IPS-15b (cell line): ENCODE results near the gene TMTC4.
"Not testable (repeated sequence)": the region's sequence is repeated elsewhere in the genome, so short reads cannot be mapped to it uniquely, and the experiment has no call there.

ENCODE experiments used
- H3K27me3 ChIP-seq: one replicate; pipeline ENCODE4 v1.6.1; 2013; ENCODE audit warnings: low read length; ENCODE audit not compliant: control insufficient read depth, insufficient read depth
- H3K36me3 ChIP-seq: one replicate; pipeline ENCODE4 v1.6.1; 2013; ENCODE audit warnings: low read length; ENCODE audit not compliant: control insufficient read depth, insufficient read depth
- H3K4me1 ChIP-seq: one replicate; pipeline ENCODE4 v1.6.1; 2013; ENCODE audit warnings: mild to moderate bottlenecking, low read length; ENCODE audit not compliant: control insufficient read depth, insufficient read depth
- H3K4me3 ChIP-seq: one replicate; pipeline ENCODE4 v1.5.1; 2013; ENCODE audit warnings: low read depth, low read length
- H3K9ac ChIP-seq: one replicate; pipeline ENCODE4 v1.6.1; 2013; ENCODE audit warnings: low read depth, mild to moderate bottlenecking, low read length
- H3K9me3 ChIP-seq: one replicate; pipeline ENCODE4 v1.6.1; 2013; ENCODE audit warnings: mild to moderate bottlenecking, low read length; ENCODE audit not compliant: control insufficient read depth, insufficient read depth

TMTC4 gene, protein sequence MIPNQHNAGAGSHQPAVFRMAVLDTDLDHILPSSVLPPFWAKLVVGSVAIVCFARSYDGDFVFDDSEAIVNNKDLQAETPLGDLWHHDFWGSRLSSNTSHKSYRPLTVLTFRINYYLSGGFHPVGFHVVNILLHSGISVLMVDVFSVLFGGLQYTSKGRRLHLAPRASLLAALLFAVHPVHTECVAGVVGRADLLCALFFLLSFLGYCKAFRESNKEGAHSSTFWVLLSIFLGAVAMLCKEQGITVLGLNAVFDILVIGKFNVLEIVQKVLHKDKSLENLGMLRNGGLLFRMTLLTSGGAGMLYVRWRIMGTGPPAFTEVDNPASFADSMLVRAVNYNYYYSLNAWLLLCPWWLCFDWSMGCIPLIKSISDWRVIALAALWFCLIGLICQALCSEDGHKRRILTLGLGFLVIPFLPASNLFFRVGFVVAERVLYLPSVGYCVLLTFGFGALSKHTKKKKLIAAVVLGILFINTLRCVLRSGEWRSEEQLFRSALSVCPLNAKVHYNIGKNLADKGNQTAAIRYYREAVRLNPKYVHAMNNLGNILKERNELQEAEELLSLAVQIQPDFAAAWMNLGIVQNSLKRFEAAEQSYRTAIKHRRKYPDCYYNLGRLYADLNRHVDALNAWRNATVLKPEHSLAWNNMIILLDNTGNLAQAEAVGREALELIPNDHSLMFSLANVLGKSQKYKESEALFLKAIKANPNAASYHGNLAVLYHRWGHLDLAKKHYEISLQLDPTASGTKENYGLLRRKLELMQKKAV

DNA sequence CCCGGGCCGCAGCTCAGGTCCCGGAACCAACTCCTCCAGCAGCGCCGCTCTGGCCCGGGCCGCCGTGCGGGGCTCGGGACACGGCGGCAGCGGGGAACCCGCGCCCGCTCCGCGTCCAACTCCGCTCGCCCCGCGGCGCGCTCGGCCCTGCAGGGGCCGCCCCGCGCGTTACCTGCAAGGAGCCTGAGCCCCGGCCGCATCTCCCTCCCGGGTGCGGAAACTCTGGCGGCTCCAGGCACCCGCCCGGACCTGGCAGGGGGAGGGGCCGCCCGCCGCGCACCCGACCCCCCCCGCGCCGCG lies at the start of gene TMTC4:
Gene TMTC4 (minus strand): TSS at position 224 of the 300 bp plus-strand sequence. CDS start 4,433 bp downstream, outside the sequence.
- peaks cover 16% of the 10 kb centered on the region for H3K27me3 ChIP-seq
- H3K36me3 ChIP-seq, result no peaks in the 10 kb centered on the region
- peak within 1 kb of the TSS; percentile 47 for H3K9ac ChIP-seq
- H3K9me3 ChIP-seq, result no peaks in the 10 kb centered on the region
- H3K4me1 ChIP-seq, result peaks cover 2% of the 10 kb centered on the region
- peak within 1 kb of the TSS; percentile 92 for H3K4me3 ChIP-seq

DNA sequence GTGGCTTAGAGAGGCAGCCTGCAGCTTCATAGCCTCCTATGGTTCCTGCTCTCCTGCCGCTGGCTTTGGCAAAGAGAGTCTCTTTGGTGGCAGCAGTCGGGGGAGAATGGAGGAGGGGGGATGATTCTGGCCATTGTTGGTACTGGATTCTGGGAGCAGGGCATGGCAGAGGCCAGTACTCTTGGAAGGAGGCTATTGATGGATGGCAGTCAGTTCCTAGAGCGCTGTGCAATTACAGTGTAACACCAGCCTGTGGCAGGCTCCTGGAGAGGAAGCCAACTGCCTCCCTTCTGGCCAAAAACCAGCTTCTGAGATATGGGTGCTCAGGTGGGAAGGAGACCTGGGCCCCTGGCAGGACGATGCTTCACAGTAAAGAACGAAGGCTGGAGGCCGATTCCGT lies 47.9 kb upstream of the TMTC4 start:
- no peaks in the 10 kb centered on the region for H3K36me3 ChIP-seq
- no peaks in the 10 kb centered on the region for H3K9me3 ChIP-seq
- no peak overlapping the region for H3K4me3 ChIP-seq
- no peaks in the 10 kb centered on the region for H3K27me3 ChIP-seq
- H3K4me1 ChIP-seq, result no peaks in the 10 kb centered on the region
- H3K9ac ChIP-seq, result no peak overlapping the region

DNA sequence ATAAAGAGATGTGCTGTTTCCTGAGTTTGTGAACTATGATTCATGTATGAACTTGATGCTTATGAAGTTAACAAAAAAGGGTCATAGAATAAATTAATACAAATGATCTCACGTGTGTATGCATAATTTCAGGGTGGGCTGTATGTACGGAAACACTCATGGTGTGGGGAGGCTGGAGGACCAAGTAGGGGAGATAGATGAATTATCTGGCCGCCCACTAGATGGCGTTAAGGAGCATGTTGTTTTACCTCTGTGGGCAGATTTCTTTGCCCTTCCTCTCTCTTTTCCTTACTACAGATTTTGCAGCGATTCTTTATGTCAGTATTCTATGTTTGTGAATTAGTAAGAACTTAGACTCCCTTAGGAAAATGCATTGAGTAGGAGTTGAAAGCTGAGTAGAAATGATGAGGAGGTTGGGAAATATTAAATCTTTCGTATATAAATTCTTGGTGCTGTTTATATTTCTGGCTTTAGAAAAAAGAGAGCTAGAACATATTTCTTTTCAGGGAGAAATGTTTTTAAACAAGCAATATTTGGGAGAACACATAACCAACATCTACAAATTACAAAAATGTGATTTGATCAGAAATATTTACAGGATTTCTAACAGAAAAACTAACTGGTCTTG lies 47.4 kb upstream of the TMTC4 start:
- no peaks in the 10 kb centered on the region for H3K4me1 ChIP-seq

DNA sequence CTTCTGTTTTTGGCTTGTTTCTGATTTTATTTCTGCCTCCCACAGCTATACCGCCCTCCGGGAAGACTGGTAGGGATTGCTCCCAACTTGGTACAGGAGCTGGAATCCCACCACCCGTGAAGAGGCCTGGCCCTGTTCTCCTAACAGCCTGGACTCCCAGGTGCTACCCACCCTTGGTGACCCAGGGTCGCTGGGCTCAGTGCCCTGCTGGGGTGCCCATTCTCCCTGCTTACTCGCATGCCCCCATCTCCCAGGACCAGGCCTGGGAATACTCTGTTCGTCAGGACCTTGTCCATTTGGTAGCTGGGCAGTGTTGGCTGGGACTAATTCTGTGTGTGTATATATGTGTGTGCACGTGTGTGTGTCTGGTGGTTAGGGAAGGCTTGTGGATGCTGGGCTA lies 41.0 kb upstream of the TMTC4 start:
- H3K36me3 ChIP-seq, result no peaks in the 10 kb centered on the region
- no peaks in the 10 kb centered on the region for H3K9me3 ChIP-seq
- H3K9ac ChIP-seq, result no peak overlapping the region
- no peaks in the 10 kb centered on the region for H3K27me3 ChIP-seq
- H3K4me3 ChIP-seq, result no peak overlapping the region
- H3K4me1 ChIP-seq, result no peaks in the 10 kb centered on the region

More for the DNA sequence above, 47.4 kb upstream of the TMTC4 start:
- Histone ChIP-seq H3K36me3 (no peaks in the 10 kb centered on the region), H3K9ac (no peak overlapping the region), H3K9me3 (no peaks in the 10 kb centered on the region), H3K4me3 (no peak overlapping the region), H3K27me3 (no peaks in the 10 kb centered on the region)

DNA sequence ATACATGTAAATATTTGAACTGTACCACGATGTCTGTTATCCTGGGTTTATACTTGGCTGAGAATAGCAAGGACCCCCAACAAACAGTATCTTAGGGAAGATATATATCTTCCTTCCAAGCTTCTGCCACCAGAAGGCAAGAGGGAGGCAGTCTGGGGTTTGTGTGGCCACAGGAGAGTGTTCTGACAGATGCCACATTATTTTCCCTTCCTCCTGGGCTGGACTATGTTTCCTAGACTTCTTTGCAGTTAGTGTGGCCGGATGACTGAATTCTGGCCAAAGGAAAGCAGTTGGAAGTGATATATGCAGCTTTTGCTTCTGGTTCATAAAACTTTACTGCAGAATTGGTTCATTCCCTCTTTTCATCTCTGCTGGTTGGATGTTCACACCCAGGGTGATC lies 39.9 kb upstream of the TMTC4 start:
- Histone ChIP-seq H3K9me3 (no peaks in the 10 kb centered on the region), H3K9ac (no peak overlapping the region), H3K27me3 (no peaks in the 10 kb centered on the region), H3K4me1 (no peaks in the 10 kb centered on the region), H3K36me3 (no peaks in the 10 kb centered on the region), H3K4me3 (no peak overlapping the region)

DNA sequence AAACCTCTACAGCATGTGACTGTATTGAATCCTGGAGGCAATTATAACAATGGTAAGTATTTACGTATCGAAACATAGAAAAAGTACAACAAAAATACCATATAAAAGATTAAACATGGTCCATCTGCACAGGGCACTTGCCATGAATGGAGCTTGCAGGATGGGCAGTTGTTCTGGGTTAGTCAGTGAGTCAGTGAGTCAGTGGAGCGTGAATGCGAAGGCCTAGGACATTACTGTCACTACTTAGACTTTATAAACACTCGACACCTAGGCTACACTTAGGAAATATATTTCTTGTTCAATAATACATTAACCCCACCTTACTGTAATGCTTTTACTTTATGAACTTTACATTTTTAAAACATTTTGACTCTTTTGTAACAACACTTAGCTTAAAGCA lies 35.6 kb upstream of the TMTC4 start:
- H3K9ac ChIP-seq, result no peak overlapping the region
- H3K27me3 ChIP-seq, result no peaks in the 10 kb centered on the region
- no peaks in the 10 kb centered on the region for H3K4me1 ChIP-seq
- no peaks in the 10 kb centered on the region for H3K36me3 ChIP-seq
- no peaks in the 10 kb centered on the region for H3K9me3 ChIP-seq
- no peak overlapping the region for H3K4me3 ChIP-seq

DNA sequence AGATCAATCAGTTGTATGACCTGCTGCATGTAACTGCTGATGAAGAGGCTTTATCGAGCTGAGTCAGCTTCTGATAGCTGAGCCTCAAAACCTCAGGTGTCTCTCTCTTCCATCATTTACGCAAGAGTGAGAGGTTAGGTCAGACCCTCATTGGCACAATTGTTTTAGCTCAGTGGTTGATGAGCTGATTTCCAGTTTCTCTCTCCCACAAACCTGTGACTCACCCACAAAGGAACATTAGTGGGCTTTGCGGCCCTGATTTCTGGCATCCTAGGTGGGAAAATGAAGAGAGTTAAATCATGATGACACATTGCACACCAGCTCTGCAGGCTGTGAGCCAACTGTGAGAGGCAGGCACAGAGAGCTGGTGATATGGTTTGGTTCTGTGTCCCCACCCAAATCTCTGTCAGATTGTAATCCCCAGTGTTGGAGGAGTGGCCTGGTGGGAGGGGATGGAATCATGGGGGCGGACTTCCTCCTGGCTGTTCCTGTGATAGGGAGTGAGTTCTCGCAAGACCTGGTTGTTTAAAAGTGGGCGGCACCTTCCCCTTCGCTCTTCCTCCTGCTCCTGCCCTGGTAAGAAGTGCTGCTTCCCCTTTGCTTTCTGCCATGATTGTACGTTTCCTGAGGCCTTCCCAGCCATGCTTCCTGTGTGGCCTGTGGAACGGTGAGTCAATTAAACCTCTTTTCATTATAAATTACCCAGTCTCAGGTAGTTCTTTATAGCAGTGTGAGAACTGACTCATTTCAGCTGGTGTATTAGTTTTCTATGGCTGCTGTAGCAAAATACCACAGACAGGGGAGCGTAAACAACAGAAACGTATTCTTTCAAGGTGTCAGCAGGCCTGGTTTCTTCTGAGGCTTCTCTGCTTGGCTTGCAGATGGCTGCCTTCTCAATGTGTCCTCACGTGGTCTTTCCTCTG lies 33.5 kb upstream of the TMTC4 start:
- H3K9ac ChIP-seq, result no peak overlapping the region
- no peaks in the 10 kb centered on the region for H3K4me1 ChIP-seq
- no peaks in the 10 kb centered on the region for H3K27me3 ChIP-seq
- no peak overlapping the region for H3K4me3 ChIP-seq
- no peaks in the 10 kb centered on the region for H3K9me3 ChIP-seq
- no peaks in the 10 kb centered on the region for H3K36me3 ChIP-seq

DNA sequence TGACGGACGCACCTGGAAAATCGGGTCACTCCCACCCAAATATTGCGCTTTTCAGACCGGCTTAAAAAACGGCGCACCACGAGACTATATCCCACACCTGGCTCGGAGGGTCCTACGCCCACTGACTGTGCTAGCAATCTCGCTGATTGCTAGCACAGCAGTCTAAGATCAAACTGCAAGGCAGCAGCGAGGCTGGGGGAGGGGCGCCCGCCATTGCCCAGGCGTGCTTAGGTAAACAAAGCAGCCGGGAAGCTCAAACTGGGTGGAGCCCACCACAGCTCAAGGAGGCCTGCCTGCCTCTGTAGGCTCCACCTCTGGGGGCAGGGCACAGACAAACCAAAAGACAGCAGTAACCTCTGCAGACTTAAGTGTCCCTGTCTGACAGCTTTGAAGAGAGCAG lies 23.7 kb upstream of the TMTC4 start:
- not testable (repeated sequence) for H3K4me3 ChIP-seq, H3K27me3 ChIP-seq, H3K36me3 ChIP-seq, H3K9me3 ChIP-seq, H3K4me1 ChIP-seq, H3K9ac ChIP-seq

DNA sequence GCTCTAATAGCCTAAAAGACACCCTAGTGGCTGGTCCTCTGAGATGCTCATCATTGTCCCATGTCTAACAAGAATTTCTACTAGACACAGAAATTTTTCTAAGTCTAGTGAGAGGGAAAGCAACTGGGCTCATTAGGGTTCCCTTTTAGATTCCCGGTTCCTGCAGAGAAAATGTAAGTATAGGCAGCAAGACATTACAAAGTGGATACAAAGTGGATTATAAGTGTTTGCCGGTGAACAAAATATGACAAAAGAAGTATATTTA lies 20.8 kb upstream of the TMTC4 start:
- Histone ChIP-seq H3K9me3 (peaks cover 1% of the 10 kb centered on the region), H3K4me1 (no peaks in the 10 kb centered on the region), H3K4me3 (no peak overlapping the region), H3K36me3 (no peaks in the 10 kb centered on the region), H3K9ac (no peak overlapping the region), H3K27me3 (no peaks in the 10 kb centered on the region)

DNA sequence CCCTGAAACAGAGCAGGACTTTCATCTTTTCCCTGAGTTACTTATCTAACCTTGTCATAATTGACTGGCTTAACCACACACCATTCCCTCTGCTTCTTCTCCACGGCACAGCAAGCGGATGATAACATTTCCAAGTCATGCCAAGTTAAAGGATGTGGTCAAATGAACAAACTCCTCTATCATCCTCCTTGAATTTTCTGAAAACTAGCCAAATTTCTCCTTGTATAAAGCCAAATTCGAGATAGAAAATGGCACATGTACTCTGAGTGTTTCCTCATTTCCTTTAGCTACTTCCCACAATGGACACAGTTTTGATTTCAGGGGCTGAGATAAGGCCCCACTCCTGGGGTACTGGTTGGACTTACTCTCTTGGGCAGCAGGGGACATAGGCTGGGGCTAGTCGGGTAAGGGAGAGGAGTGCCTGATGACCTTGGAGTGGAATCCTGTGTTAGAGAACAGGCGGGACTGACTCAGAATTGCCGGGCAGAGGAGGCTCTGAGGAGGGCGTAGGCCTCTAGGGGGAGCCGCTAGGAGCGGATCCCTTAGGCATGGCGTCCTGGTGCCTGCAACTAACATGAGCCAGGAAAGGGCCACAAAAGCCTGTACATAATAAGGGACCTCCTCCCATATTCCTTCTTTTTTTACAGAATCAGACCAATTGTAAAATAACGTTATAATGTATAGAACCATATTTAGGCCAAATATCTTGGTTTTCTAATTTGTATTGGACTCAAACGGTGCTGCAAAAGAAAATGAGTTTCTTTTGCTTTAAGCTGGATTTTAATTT lies 20.3 kb upstream of the TMTC4 start:
- Histone ChIP-seq H3K36me3 (no peaks in the 10 kb centered on the region), H3K4me1 (no peaks in the 10 kb centered on the region), H3K9ac (no peak overlapping the region), H3K9me3 (peaks cover 6% of the 10 kb centered on the region), H3K4me3 (no peak overlapping the region), H3K27me3 (no peaks in the 10 kb centered on the region)

DNA sequence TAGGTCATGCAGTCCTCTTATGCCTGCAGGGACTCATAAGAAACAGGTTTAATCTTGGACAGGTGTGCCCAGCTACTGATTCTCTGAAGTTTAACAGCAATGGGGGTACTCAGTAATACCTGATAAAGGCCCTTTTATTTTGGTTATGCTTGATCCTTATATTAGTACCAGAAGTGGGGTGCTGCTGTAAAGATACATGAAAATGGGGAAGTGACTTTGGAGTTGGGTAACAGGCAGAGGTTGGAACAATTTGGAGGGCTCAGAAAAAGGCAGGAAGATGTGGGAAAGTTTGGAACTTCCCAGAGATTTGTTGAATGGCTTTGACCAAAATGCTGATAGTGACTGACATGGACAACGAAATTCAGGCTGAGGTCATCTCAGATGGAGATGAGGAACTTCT lies 14.6 kb upstream of the TMTC4 start:
- Histone ChIP-seq H3K4me1 (no peaks in the 10 kb centered on the region), H3K9me3 (peaks cover 14% of the 10 kb centered on the region), H3K9ac (no peak overlapping the region), H3K36me3 (no peaks in the 10 kb centered on the region), H3K4me3 (no peak overlapping the region), H3K27me3 (no peaks in the 10 kb centered on the region)
